Activated CD4-positive, alpha-beta T cell treated with anti-CD3 and anti-CD28 coated beads, Interleukin-2, amount 10 ng/mL, durations not matched to agents 24 days and 14 days (primary cell): ENCODE data around the gene MED27. TPM values are rescaled to one million over a fixed set of nuclear protein-coding genes. Genes with fewer than 3 reads are reported as not detected.
"Not testable (repeated sequence)": the region's sequence is repeated elsewhere in the genome, so short reads cannot be mapped to it uniquely, and the experiment has no call there.

Experiments
- DNase-seq: peaks from one replicate; pipeline ENCODE4 v3.0.0; 2022
- H3K27ac Mint-ChIP-seq: one replicate; pipeline ENCODE4 v1.8.0; 2022; ENCODE audit warnings: mild to moderate bottlenecking, mixed read lengths
- H3K27me3 Mint-ChIP-seq: one replicate; pipeline ENCODE4 v1.8.0; 2022; ENCODE audit warnings: mixed read lengths
- H3K36me3 Mint-ChIP-seq: one replicate; pipeline ENCODE4 v1.8.0; 2022; ENCODE audit warnings: low read depth, mild to moderate bottlenecking, mixed read lengths
- H3K4me1 Mint-ChIP-seq: one replicate; pipeline ENCODE4 v1.8.0; 2021; ENCODE audit warnings: mixed read lengths
- H3K4me3 Mint-ChIP-seq: one replicate; pipeline ENCODE4 v1.8.0; 2022; ENCODE audit warnings: mild to moderate bottlenecking, moderate library complexity, mixed read lengths
- H3K9me3 Mint-ChIP-seq: one replicate; pipeline ENCODE4 v1.8.0; 2021; ENCODE audit warnings: mixed read lengths
- intact Hi-C: fragments of 100-400 bp; cut with micrococcal nuclease; formaldehyde crosslinking; loops from one replicate; pipeline ENCODE4 v1.15.1; 2023
- total RNA-seq: library from RNA; stranded (reverse); gene quantifications from 2 replicates; pipeline ENCODE4 v1.2.3, GENCODE V29; 2022

MED27 gene
- total RNA-seq, 1 donor from 2014 or later: 41.8 TPM

DNA sequence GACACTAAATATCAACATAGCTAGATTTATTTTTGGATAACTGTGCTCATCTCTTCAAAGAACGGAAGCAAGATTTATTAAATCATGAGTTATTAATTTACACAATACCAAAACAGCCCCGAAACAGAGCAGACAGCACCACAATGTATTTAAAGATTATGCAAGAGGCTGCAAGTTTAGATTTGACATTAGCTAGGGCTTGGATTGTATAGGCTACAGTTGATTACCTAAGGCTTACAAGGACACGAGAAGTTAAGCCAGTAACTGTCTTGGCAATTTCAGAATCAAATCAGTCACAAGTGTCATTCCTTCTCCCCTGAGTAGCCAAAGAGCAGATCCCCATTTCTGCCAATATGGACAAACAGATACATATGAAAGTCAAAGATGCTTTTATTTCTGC is 152.6 kb downstream of the MED27 start:
- Mint-ChIP-seq H3K27ac (no peak overlapping the region), H3K4me3 (no peak overlapping the region), H3K9me3 (no peaks in the 10 kb centered on the region), H3K4me1 (peaks cover 6% of the 10 kb centered on the region), H3K27me3 (no peaks in the 10 kb centered on the region), H3K36me3 (peaks cover 3% of the 10 kb centered on the region)
- DNase-seq: no peak
- intact Hi-C loops: no loop called here

DNA sequence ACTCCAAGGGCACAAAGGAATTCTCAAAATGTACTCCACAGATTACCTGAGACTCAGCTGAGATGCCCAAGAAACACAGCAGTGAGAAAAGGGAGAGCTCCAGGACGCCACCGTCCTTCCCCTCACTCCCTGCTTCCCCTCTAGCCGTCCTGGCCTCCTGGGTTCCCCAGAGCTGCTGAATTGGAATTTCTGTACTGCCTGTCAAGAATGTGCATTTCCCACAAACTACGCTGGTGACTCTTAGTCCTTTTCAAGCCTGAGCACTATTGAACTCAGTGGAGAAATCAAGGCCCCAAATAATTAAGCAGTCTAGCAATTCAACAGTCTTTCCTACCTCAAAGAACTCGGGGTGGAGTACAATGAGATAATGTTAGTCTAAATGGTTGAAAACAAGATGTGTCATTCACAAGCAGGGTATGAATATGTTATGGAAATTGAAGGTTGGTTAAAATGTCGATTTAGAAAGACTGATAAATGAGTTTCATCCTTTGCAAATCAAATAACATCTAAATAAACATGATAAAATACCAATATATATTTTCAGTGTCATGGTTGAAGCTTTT is 153.2 kb downstream of the MED27 start:
- no peaks in the 10 kb centered on the region for H3K27me3 Mint-ChIP-seq
- no peaks in the 10 kb centered on the region for H3K9me3 Mint-ChIP-seq
- H3K36me3 Mint-ChIP-seq: peaks cover 3% of the 10 kb centered on the region
- peaks cover 6% of the 10 kb centered on the region for H3K4me1 Mint-ChIP-seq
- intact Hi-C loops: no loop called here
- no peak overlapping the region for H3K4me3 Mint-ChIP-seq
- no peak overlapping the region for H3K27ac Mint-ChIP-seq
- no peak for DNase-seq

DNA sequence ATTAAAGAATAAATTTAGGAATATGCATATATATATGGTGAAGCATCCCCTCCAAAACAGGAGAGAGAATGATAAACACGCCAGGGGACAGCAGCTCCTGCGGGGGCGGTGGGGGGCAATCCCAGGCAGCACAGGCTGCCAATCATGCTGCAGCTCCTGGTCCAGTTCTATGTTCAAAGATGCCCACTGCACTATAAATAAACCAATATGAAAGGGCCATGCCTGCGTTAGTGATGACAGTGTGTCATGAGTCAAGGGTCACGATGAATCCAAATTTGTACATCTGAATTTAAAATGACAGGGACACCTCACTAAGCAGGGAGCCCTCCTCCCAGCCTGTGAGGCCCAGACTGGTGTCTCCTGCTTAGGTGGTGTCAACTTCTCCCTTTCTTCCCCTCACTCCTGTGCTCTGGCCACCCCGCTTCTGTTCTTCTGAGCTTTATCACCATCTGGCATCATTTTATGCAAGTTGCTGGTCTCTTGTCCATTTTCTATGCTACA is 153.9 kb downstream of the MED27 start:
- Mint-ChIP-seq H3K27me3 (no peaks in the 10 kb centered on the region), H3K4me3 (no peak overlapping the region), H3K36me3 (peaks cover 3% of the 10 kb centered on the region), H3K27ac (no peak overlapping the region), H3K9me3 (no peaks in the 10 kb centered on the region), H3K4me1 (peaks cover 6% of the 10 kb centered on the region)
- intact Hi-C loops: no loop called here
- DNase-seq: no peak

DNA sequence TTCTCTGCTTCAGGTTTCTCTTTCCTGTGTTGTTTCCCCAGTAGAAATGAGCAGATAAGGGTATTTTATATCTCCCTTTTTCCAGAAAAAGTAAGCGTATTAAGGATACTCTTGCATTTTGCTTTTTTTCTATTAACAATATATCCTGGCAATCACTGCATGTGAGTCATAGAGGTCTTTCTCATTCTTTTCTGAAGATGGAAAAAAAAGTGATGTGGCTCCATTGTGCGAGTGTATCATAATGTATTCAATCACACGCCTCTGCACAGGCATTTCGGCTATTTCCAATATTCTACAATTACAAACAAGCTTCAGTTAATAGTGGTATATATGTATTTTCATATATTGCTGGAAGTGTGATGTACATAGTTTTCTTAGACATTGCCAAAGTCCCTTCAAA is 155.9 kb downstream of the MED27 start:
- H3K36me3 Mint-ChIP-seq: peaks cover 3% of the 10 kb centered on the region
- no peak overlapping the region for H3K27ac Mint-ChIP-seq
- H3K27me3 Mint-ChIP-seq: no peaks in the 10 kb centered on the region
- no peak for DNase-seq
- intact Hi-C loops: no loop called here
- no peak overlapping the region for H3K4me3 Mint-ChIP-seq
- peaks cover 6% of the 10 kb centered on the region for H3K4me1 Mint-ChIP-seq
- no peaks in the 10 kb centered on the region for H3K9me3 Mint-ChIP-seq

DNA sequence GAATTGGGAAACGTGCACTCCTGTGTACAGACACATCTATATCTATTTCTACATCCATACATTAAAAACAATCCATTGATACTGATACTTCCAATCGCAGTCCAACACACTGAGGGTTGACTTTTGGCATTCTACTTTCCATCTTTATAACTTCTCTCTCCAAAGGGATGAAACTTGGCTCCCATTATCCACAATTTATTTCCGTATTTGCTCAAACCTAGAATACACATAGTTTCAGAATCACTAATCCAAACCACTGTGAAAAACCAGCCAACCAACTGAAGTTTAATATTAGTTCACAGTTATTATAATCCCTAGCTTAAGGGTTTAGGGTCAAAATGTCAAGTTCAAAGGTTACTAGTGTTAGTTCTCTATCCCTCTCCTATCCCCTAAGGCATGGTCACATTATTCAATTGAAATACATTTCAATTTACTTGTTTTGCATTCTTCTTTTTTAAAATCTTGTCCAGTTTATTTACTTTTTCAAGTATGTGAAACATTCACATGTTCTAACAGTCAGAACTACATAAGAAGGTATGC is 156.5 kb downstream of the MED27 start:
- intact Hi-C loops: no loop called here
- Mint-ChIP-seq H3K9me3 (no peaks in the 10 kb centered on the region), H3K4me1 (peaks cover 6% of the 10 kb centered on the region), H3K36me3 (peaks cover 3% of the 10 kb centered on the region), H3K27ac (no peak overlapping the region), H3K4me3 (no peak overlapping the region), H3K27me3 (no peaks in the 10 kb centered on the region)
- DNase-seq: no peak

DNA sequence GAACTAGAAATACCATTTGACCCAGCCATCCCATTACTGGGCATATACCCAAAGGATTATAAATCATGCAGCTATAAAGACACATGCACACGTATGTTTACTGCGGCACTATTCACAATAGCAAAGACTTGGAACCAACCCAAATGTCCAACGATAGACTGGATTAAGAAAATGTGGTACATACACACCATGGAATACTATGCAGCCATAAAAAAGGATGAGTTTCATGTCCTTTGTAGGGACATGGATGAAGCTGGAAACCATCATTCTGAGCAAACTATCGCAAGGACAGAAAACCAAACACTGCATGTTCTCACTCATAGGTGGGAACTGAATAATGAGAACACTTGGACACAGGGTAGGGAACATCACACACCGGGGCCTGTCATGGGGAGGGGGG is 158.0 kb downstream of the MED27 start:
- H3K27ac Mint-ChIP-seq, H3K27me3 Mint-ChIP-seq, H3K4me3 Mint-ChIP-seq, H3K9me3 Mint-ChIP-seq, H3K4me1 Mint-ChIP-seq, DNase-seq, intact Hi-C loops, H3K36me3 Mint-ChIP-seq: not testable (repeated sequence)

DNA sequence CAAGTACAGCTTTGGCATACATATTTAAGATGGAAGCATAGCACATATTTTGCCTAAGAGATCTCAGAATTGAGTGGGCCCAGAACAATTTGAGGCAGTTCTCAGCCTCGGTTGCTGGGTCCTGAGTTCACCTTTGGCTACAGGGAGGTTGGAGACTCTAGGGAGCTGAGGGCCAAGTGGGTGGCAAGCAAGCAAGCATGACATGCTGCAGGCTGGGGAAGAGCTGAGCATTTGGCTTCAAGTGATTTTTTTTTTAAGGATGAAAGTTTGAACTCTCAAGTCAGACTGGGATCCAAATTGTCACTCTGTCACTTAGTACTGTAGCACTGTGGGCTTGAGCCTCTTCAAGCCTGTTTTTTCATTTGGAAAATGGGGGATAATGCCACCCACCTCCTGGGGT is 160.5 kb downstream of the MED27 start:
- Mint-ChIP-seq H3K36me3 (peaks cover 3% of the 10 kb centered on the region), H3K4me3 (no peak overlapping the region), H3K4me1 (peaks cover 6% of the 10 kb centered on the region), H3K9me3 (no peaks in the 10 kb centered on the region), H3K27ac (no peak overlapping the region), H3K27me3 (no peaks in the 10 kb centered on the region)
- no peak for DNase-seq
- intact Hi-C loops: no loop called here

DNA sequence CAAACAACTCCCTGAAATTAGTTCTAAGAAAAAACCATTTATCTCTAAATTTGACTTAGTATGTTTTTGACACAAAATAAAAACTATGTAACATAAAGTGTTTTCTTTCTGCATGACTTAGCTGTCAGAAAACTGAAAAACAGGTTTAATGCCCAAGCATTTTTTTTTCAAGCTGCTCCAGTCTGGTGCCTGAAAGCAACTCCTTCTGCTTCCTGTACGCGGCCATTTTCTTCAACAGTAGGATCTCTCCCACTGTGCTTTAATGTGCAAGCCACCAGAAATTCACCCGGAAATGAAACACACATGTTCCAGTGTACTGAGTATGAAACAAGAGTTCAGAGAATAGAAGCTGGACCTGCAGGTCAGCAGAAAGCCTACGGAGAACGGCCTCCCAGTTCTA is 161.2 kb downstream of the MED27 start:
- Mint-ChIP-seq H3K27me3 (no peaks in the 10 kb centered on the region), H3K9me3 (no peaks in the 10 kb centered on the region), H3K27ac (no peak overlapping the region), H3K36me3 (peaks cover 3% of the 10 kb centered on the region), H3K4me3 (no peak overlapping the region), H3K4me1 (peaks cover 4% of the 10 kb centered on the region)
- intact Hi-C loops: no loop called here
- no peak for DNase-seq

DNA sequence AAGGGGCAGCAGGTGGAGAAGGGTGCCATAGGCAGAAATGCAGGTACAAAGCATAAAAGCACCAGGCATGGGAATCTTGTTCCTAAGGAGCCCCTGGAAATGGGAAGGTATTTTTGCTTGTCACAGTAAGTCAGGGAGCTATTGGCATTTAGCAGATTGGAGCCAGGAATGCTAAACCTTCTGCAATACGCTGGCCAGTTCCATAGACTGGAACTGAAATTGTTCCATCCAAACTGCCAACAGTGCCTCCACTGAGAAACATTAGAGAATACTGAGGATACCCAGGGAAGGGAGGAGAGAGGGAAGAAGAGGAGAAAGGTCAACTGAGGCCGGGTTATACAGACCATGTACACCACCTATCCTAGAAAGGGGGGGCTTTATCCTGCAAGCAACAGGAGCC is 162.7 kb downstream of the MED27 start:
- DNase-seq: no peak
- Mint-ChIP-seq H3K27ac (no peak overlapping the region), H3K4me1 (no peaks in the 10 kb centered on the region), H3K9me3 (no peaks in the 10 kb centered on the region), H3K36me3 (no peaks in the 10 kb centered on the region), H3K27me3 (no peaks in the 10 kb centered on the region), H3K4me3 (no peak overlapping the region)
- intact Hi-C loops: no loop called here

DNA sequence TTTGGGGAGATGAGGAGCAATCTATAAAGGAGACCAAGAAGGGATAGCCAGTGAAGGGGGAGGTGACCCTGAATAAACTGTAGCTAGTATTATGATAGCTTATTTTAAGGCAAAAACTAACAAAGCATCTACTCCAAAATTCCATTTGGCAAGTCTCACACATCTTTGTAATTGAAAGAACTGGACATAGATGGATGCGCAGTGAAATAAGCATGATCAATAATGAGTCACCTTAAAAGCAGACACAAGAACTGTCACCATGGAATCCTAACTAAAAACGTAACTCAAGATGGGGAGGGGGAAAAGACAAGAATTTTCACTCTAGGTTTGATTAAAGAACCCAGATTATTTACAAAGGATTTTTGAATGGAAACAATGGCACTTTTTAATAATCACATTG is 164.5 kb downstream of the MED27 start:
- Mint-ChIP-seq H3K27me3 (no peaks in the 10 kb centered on the region), H3K4me3 (no peak overlapping the region), H3K9me3 (no peaks in the 10 kb centered on the region), H3K36me3 (no peaks in the 10 kb centered on the region), H3K27ac (no peak overlapping the region), H3K4me1 (no peaks in the 10 kb centered on the region)
- intact Hi-C loops: no loop called here
- DNase-seq: no peak

DNA sequence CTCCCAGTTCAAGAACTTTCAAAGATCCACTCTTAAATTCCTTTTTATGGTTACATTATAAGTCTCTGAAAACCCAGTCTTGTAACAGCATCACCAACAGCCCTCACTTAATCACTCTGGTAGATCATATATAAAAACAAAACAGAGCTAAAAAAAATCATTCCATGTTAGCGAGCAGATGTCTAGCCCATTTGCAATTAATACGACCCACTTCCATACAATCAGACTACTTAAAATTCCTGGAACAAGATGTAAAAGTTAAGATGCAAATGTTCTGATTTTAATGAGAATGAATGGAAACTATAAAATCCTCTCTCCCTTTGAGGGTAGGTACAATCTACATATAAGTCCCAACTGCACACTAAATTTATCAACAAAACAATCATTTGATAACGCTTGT is 167.0 kb downstream of the MED27 start:
- Mint-ChIP-seq H3K27ac (no peak overlapping the region), H3K4me3 (no peak overlapping the region), H3K4me1 (no peaks in the 10 kb centered on the region), H3K27me3 (no peaks in the 10 kb centered on the region), H3K9me3 (no peaks in the 10 kb centered on the region), H3K36me3 (no peaks in the 10 kb centered on the region)
- no peak for DNase-seq
- intact Hi-C loops: no loop called here

DNA sequence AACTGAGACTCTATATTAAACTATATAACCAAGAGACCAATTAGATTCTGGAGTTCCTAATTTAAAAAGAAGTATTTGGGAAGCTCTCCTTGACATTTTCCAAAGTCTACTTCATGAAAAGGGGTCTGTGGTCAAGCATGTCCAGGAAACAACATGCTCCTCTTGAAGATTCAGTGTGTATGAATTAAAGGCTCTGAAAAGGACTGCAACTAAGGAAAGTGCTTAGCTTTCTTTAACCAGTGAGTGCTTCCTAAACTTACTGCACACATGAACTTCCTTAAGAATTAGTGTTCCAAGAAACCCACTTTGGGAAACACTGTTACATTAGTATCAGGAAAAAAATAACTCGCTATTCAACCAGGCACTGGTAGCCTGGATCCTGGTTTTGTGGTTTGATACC is 167.6 kb downstream of the MED27 start:
- H3K36me3 Mint-ChIP-seq: peaks cover 1% of the 10 kb centered on the region
- H3K9me3 Mint-ChIP-seq: no peaks in the 10 kb centered on the region
- H3K27me3 Mint-ChIP-seq: no peaks in the 10 kb centered on the region
- no peaks in the 10 kb centered on the region for H3K4me1 Mint-ChIP-seq
- intact Hi-C loops: no loop called here
- DNase-seq: no peak
- H3K4me3 Mint-ChIP-seq: no peak overlapping the region
- H3K27ac Mint-ChIP-seq: no peak overlapping the region

DNA sequence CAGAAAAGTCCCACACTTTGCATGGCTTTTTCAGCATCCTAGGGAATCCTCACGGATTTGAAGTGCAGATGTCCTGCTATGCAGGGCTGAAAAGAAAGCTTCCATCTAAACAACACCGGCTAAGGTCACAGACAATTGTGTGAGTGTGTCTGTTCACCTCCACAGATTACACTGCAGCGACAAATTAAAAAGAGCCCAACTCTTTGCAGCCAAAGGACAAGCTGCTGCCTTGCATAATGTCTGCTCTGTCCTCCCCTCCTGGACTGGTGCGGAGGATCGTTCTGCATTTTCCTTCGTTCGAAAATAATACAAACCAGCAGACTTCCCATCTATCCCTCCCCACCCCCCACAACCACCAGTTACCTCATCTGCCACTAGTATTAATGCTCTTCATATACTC is 169.1 kb downstream of the MED27 start:
- H3K27me3 Mint-ChIP-seq: no peaks in the 10 kb centered on the region
- H3K9me3 Mint-ChIP-seq: no peaks in the 10 kb centered on the region
- H3K4me3 Mint-ChIP-seq: no peak overlapping the region
- no peak overlapping the region for H3K27ac Mint-ChIP-seq
- H3K36me3 Mint-ChIP-seq: peaks cover 1% of the 10 kb centered on the region
- H3K4me1 Mint-ChIP-seq: no peaks in the 10 kb centered on the region
- intact Hi-C loops: no loop called here
- DNase-seq: no peak

DNA sequence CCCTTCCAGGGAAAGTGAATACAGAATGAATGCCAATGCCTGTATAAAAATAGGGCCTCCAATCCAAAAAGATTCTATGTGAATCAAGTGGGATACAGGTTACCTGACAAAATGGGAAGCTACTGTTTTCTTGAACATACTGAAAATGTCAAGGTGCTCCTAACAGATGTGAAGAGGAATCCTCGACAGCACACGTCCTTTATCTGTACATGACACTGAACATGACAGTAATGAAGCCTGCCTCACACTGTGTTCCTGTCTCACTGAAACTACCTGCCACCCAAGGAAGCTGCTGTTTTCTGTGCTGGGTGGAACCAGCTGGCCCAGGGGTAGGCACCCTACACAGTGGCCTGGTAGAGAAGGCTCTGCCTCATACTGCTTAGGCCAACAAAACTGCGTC is 174.5 kb downstream of the MED27 start:
- no peak overlapping the region for H3K27ac Mint-ChIP-seq
- no peaks in the 10 kb centered on the region for H3K27me3 Mint-ChIP-seq
- intact Hi-C loops: no loop called here
- peaks cover 1% of the 10 kb centered on the region for H3K36me3 Mint-ChIP-seq
- DNase-seq: no peak
- no peak overlapping the region for H3K4me3 Mint-ChIP-seq
- H3K9me3 Mint-ChIP-seq: no peaks in the 10 kb centered on the region
- no peaks in the 10 kb centered on the region for H3K4me1 Mint-ChIP-seq
